Amniotic epithelial cell (primary cell): Measurements from ENCODE around the gene PLCXD1.
"Not testable (repeated sequence)": the region's sequence is repeated elsewhere in the genome, so short reads cannot be mapped to it uniquely, and the experiment has no call there.

ENCODE experiments used
- DNase-seq: peaks from one replicate; pipeline ENCODE4 v3.0.0-alpha.2; 2010; ENCODE audit warnings: low read depth

The PLCXD1 gene

GRCh38 chrX:351324-351641 lies 70.1 kb downstream of the PLCXD1 start:
- DNase-seq: not testable (repeated sequence)

DNA sequence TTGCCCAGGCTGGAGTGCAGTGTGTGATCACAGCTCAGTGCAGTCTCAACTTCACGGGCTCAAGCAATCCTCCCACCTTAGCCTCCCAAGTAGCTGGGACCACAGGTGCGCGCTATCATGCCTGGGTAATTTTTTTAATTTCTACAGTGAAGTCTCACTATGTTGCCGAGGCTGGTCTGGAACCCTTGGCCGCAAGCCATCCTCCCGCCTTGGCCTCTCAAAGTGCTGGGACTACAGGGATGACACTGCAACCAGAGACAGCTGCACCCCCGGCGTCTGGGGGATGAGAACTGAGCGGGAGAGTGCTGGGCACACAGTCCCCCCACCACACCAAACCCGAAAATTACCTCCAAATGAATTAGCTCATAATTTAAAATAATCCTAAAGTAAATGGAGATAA lies 70.6 kb downstream of the PLCXD1 start:
- DNase-seq: no peak

DNA sequence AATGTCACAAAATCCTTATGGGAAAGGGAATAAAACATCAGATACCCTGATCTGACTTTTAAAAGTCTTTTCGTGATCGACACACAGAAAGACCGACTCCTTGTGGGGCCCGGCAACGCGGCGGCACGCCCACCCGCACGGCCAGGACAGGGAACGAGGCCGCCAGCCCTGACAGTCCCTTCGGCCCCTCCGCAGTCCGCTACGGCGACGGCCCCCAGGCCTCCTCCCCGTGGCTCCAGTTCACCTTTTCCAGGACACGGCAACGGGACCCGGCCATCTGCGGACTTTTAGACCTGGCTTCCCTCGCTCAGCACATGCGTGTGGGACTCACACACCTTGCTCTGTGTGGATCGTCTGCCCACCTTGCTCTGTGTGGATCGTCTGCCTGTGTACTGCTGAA lies 71.0 kb downstream of the PLCXD1 start:
- DNase-seq: no peak

DNA sequence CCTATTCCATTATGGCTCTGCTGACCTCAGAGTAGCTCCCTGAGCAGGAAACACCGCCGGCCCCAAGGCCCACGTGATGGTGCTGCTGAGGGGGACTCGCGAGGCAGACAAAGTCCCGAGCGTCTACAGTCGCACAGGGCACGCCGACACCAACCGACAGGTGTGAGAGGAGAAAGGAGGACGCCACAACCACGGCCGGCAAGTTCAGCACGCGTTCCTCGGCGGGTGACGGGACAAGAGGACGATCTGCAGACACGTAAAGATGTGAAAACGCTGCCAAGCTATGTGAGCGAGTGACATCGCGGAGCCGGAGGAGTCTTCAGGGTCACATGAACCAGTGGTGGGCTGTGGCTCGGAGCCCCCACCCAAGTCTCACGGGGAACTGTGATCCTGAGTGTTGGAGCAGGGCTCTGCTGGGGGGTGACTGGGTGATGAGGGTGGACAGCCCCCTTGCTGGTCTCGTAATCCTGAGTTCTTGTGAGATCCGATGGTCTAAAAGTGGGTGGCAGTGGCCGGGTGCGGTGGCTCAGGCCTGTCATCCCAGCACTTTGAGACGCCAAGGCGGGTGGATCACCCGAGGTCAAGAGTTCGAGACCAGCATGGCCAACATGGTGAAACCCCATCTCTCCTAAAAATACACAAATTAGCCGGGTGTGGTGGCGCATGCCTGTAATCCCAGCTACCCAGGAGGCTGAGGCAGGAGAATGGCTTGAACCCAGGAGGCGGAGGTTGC lies 71.6 kb downstream of the PLCXD1 start:
- DNase-seq: no peak
